ENCODE results near the gene DLG3. TPM values are rescaled to one million over a fixed set of nuclear protein-coding genes. Genes with fewer than 3 reads are reported as not detected.

The DLG3 gene
- total RNA-seq, 1 donor from 2014 or later: 7.9 TPM

DNA sequence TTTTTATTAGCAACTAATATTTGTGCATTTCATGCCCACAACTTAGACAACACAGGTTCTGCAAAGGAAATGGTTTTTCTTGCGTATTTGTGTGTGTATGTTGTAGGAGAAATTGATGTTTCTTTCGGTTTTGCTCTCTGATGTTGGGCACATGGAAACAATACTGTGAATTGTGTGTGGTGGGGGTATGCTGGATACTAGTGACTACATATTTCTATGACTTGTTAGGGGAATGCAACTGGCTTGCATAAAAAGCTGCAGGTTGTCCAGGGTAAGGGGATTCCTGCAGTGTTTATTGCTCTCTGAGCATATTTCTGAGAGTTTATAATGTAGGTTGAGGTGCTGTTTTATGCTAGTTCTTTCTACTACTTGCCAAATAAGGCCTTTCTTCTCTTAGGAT lies 11.6 kb downstream of the DLG3 start:
- Histone ChIP-seq H3K27me3 (ENCODE audit: low read depth) (no peaks in the 10 kb centered on the region), H3K27ac (replicated peaks) (peak overlapping the region; percentile 87), H3K9me3 (replicated peaks) (no peaks in the 10 kb centered on the region), H3K4me1 (peaks cover 8% of the 10 kb centered on the region), H3K4me3 (peak overlapping the region; percentile 67), H3K36me3 (peaks cover 4% of the 10 kb centered on the region)
- TF ChIP-seq, protein P1, sequence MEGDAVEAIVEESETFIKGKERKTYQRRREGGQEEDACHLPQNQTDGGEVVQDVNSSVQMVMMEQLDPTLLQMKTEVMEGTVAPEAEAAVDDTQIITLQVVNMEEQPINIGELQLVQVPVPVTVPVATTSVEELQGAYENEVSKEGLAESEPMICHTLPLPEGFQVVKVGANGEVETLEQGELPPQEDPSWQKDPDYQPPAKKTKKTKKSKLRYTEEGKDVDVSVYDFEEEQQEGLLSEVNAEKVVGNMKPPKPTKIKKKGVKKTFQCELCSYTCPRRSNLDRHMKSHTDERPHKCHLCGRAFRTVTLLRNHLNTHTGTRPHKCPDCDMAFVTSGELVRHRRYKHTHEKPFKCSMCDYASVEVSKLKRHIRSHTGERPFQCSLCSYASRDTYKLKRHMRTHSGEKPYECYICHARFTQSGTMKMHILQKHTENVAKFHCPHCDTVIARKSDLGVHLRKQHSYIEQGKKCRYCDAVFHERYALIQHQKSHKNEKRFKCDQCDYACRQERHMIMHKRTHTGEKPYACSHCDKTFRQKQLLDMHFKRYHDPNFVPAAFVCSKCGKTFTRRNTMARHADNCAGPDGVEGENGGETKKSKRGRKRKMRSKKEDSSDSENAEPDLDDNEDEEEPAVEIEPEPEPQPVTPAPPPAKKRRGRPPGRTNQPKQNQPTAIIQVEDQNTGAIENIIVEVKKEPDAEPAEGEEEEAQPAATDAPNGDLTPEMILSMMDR (IDR thresholded peaks at IDR 0.05; ENCODE audit: borderline replicate concordance): no peak
- no peak for DNase-seq
- intact Hi-C loops (cut with micrococcal nuclease): no loop called here

DNA sequence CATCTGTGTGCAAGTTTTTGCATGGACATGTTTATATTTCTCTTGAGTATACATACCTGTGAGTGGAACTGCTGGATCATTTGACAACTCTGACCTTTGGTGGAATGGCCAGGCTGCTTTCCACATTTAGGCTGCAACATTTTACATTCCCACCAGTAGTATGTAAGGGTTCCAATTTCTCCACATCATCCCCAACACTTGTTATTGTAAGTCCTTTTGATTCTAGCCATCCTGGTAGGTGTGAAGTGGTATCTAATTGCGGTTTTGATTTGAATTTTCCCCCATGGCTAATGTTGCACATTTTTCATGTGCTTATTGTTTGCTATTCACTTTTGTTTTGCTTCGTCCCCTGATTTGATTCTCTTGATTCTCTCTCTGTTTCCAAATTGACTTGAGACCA lies 16.4 kb downstream of the DLG3 start:
- Histone ChIP-seq H3K9me3 (replicated peaks) (no peaks in the 10 kb centered on the region), H3K27me3 (ENCODE audit: low read depth) (no peaks in the 10 kb centered on the region), H3K36me3 (peaks cover 4% of the 10 kb centered on the region), H3K27ac (replicated peaks) (no peak overlapping the region), H3K4me3 (no peak overlapping the region), H3K4me1 (no peaks in the 10 kb centered on the region)
- intact Hi-C loops (cut with micrococcal nuclease): no loop called here
- TF ChIP-seq, protein P1 (IDR thresholded peaks at IDR 0.05; ENCODE audit: borderline replicate concordance): no peak
- DNase-seq: no peak

DNA sequence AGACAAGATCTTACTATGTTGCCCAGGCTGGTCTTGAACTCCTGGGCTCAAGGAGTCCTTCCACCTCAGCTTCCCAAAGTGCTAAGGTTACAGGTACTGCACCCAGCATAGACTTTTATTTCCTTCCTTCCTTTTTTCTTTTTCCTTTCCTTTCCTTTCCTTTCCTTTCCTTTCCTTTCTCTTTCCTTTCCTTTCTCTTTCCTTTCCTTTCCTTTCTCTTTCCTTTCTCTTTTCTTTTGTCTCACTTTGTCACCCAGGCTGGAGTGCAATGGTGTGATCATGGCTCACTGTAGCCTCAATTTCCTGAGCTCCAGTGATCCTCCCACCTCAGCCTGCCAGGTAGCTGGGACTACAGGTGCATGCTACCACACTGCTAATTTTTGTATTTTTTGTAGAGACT lies 19.4 kb downstream of the DLG3 start:
- Histone ChIP-seq H3K9me3 (replicated peaks) (no peaks in the 10 kb centered on the region), H3K4me3 (no peak overlapping the region), H3K27me3 (ENCODE audit: low read depth) (no peaks in the 10 kb centered on the region), H3K4me1 (no peaks in the 10 kb centered on the region), H3K27ac (replicated peaks) (no peak overlapping the region), H3K36me3 (peaks cover 4% of the 10 kb centered on the region)
- TF ChIP-seq, protein P1 (IDR thresholded peaks at IDR 0.05; ENCODE audit: borderline replicate concordance): no peak
- no peak for DNase-seq
- intact Hi-C loops (cut with micrococcal nuclease): no loop called here

DNA sequence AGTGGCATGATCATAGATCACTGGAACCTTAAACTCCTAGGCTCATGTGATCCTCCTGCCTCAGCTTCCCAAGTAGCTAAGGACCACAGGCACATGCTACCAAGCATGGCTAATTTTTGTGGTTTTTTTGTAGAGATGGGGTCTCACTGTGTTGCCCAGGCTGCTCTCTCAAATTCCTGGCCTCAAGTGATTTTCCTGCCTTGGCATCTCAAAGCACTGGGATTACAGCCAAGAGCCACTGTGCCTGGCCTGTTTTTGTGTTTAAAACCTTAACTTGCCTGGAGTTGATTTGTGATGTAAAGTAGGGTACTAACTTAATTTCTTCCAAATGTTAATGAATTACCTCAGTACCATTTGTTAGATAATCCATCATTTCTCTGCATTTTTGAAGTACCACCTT lies 22.3 kb downstream of the DLG3 start:
- no peaks in the 10 kb centered on the region for H3K4me1 ChIP-seq
- intact Hi-C loops (cut with micrococcal nuclease): no loop called here
- no peak for DNase-seq
- H3K27ac ChIP-seq (replicated peaks): no peak overlapping the region
- no peaks in the 10 kb centered on the region for H3K36me3 ChIP-seq
- TF ChIP-seq, protein P1 (IDR thresholded peaks at IDR 0.05; ENCODE audit: borderline replicate concordance): no peak
- no peaks in the 10 kb centered on the region for H3K9me3 ChIP-seq (replicated peaks)
- H3K27me3 ChIP-seq (ENCODE audit: low read depth): no peaks in the 10 kb centered on the region
- H3K4me3 ChIP-seq: no peak overlapping the region

DNA sequence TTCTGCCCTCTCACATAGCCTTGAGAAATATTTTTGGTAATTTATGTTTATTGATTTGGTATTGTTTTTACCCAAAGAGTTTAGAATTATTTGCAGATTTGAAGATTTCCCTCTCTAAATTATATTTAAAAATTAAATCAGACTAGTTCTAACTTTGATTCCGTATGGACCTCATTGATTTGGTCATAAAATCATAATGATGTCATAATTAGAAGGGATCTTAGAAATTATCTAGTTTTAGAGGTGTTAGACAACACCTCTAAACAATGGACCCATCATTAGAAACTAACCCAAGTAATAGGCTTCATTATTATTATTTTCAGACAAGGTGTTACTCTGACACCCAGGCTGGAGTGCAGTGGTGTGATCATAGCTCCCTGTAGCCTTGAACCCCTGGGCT lies 24.1 kb downstream of the DLG3 start:
- no peaks in the 10 kb centered on the region for H3K4me1 ChIP-seq
- H3K9me3 ChIP-seq (replicated peaks): no peaks in the 10 kb centered on the region
- DNase-seq: no peak
- H3K27me3 ChIP-seq (ENCODE audit: low read depth): no peaks in the 10 kb centered on the region
- H3K27ac ChIP-seq (replicated peaks): no peak overlapping the region
- no peak overlapping the region for H3K4me3 ChIP-seq
- TF ChIP-seq, protein P1 (IDR thresholded peaks at IDR 0.05; ENCODE audit: borderline replicate concordance): no peak
- H3K36me3 ChIP-seq: no peaks in the 10 kb centered on the region
- intact Hi-C loops (cut with micrococcal nuclease): no loop called here

DNA sequence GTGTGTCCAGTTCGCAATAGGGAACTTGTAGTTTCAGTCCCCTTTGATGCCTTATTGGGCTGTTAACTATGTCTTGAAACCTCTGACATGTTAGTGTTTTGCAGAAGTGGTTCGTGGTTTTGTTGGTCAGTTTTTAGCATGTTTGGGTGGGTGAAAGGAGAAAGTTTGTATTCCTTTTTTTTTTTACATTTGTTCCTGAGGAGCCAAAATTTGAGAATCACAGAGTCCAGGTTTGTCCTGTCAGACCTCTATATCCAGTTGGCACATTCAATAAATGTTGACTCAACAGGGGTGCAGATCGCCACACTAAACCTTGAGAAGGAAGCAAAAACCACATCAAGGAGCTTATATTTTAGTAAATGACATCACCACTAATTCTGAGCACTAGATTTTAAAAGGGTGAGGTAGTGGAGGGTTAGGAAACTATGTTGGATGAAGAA lies 26.2 kb downstream of the DLG3 start:
- H3K27me3 ChIP-seq (ENCODE audit: low read depth): no peaks in the 10 kb centered on the region
- no peak for DNase-seq
- TF ChIP-seq, protein P1 (IDR thresholded peaks at IDR 0.05; ENCODE audit: borderline replicate concordance): no peak

More for the DNA sequence above, 26.2 kb downstream of the DLG3 start:
- H3K36me3 ChIP-seq: no peaks in the 10 kb centered on the region
- no peaks in the 10 kb centered on the region for H3K4me1 ChIP-seq
- H3K4me3 ChIP-seq: no peak overlapping the region
- no peak overlapping the region for H3K27ac ChIP-seq (replicated peaks)
- no peaks in the 10 kb centered on the region for H3K9me3 ChIP-seq (replicated peaks)
- intact Hi-C loops (cut with micrococcal nuclease): no loop called here

Data from left ventricle myocardium inferior (tissue), 1 donor.